ENCODE measurements around the gene CADM2. TPM values are rescaled to one million over a fixed set of nuclear protein-coding genes. Genes with fewer than 3 reads are reported as not detected.

The CADM2 gene
- total and polyA plus RNA-seq, 2 donors (not counting 3 experiments of a cell fraction or from before 2014, with no cell fraction given), result not detected

- Histone ChIP-seq H3K9me3 (replicated peaks; ENCODE audit: control insufficient read depth, insufficient read depth, low read length) (no peaks in the 10 kb centered on the region), H3K27me3 (ENCODE audit: control insufficient read depth in 2 of 2, insufficient read depth in 2 of 2, low read length in 2 of 2) (no peaks in the 10 kb centered on the region), H3K79me2 (ENCODE audit: control insufficient read depth, insufficient read depth, low read length) (no peaks in the 10 kb centered on the region), H3K4me3 (replicated peaks in 1 of 3; ENCODE audit: insufficient read depth in 1 of 3, low read depth in 1 of 3, low read length in 3 of 3) (no peak overlapping the region), H2AFZ (ENCODE audit: low read depth, low read length) (no peak overlapping the region), H3K9me1 (replicated peaks; ENCODE audit: control insufficient read depth, extremely low read depth, insufficient read depth, low read length) (no peaks in the 10 kb centered on the region), H4K20me1 (replicated peaks; ENCODE audit: control insufficient read depth, extremely low read depth, insufficient read depth, low read length) (no peaks in the 10 kb centered on the region), H3K27ac (ENCODE audit: insufficient read depth, low read depth, low read length) (no peak overlapping the region), H3K36me3 (ENCODE audit: control insufficient read depth in 2 of 2, extremely low read depth in 1 of 2, insufficient read depth in 2 of 2, low read length in 2 of 2) (no peaks in the 10 kb centered on the region), H3K4me2 (ENCODE audit: insufficient read depth, low read length) (no peak overlapping the region), H3K9ac (replicated peaks; ENCODE audit: extremely low read depth, insufficient read depth, low read length) (no peak overlapping the region), H3K4me1 (ENCODE audit: control insufficient read depth, extremely low read depth, insufficient read depth, low read length) (no peaks in the 10 kb centered on the region)
- dilution Hi-C loops (cut with MboI; ENCODE audit: extremely low pct_ligation_motif_present, low sequenced_read_pairs), result no loop called here
- DNase-seq (ENCODE audit: low read depth, low spot score) (no peak), FAIRE-seq (no peak)
- TF ChIP-seq GATA2 (IDR thresholded peaks at IDR 0.05; ENCODE audit: insufficient read depth, insufficient read length, low read depth, low read length), result no peak
- TF ChIP-seq FOS (IDR thresholded peaks at IDR 0.05; ENCODE audit: borderline replicate concordance, insufficient read depth, low read length), result no peak
- TF ChIP-seq JUN (IDR thresholded peaks at IDR 0.05; ENCODE audit: borderline replicate concordance, insufficient read depth, insufficient read length, low read depth), result no peak
- TF ChIP-seq, protein P1, sequence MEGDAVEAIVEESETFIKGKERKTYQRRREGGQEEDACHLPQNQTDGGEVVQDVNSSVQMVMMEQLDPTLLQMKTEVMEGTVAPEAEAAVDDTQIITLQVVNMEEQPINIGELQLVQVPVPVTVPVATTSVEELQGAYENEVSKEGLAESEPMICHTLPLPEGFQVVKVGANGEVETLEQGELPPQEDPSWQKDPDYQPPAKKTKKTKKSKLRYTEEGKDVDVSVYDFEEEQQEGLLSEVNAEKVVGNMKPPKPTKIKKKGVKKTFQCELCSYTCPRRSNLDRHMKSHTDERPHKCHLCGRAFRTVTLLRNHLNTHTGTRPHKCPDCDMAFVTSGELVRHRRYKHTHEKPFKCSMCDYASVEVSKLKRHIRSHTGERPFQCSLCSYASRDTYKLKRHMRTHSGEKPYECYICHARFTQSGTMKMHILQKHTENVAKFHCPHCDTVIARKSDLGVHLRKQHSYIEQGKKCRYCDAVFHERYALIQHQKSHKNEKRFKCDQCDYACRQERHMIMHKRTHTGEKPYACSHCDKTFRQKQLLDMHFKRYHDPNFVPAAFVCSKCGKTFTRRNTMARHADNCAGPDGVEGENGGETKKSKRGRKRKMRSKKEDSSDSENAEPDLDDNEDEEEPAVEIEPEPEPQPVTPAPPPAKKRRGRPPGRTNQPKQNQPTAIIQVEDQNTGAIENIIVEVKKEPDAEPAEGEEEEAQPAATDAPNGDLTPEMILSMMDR (IDR thresholded peaks at IDR 0.05; ENCODE audit: extremely low read depth in 1 of 2, insufficient read depth in 1 of 2, low read depth in 1 of 2, low read length in 2 of 2), result no peak
- no peak for TF ChIP-seq MYC (IDR thresholded peaks at IDR 0.05; ENCODE audit: low read depth, low read length)
- TF ChIP-seq MAX (IDR thresholded peaks at IDR 0.05; ENCODE audit: insufficient read depth, insufficient read length), result no peak
- no peak for TF ChIP-seq POLR2A (IDR thresholded peaks at IDR 0.05; ENCODE audit: low read depth, low read length)
- TF ChIP-seq EZH2 (IDR thresholded peaks at IDR 0.05; ENCODE audit: borderline replicate concordance, low read depth, low read length, severe bottlenecking), result no peak
- TF ChIP-seq POLR2AphosphoS5 (IDR thresholded peaks at IDR 0.05; ENCODE audit: insufficient read depth, low read depth, low read length), result no peak
- POLR2A ChIA-PET, result no interaction called here
- no TSS peak for BruUV-seq (replicated peaks)
- intact Hi-C loops (cut with micrococcal nuclease), result loop anchor here (10.0 kb wide), 1 partner anchor 845 kb away; no protein-coding TSS in a partner anchor
- CTCF ChIA-PET, result no interaction called here
Observed at GRCh38 chr3:85890043-85890555, 931.3 kb downstream of the CADM2 start.
